ENCODE data around the gene FBXW8.

GRCh38 chr12:116870306-116870705 lies 40.4 kb upstream of the FBXW8 start:
- TF ChIP-seq CTCF (IDR thresholded peaks at IDR 0.05): no peak
- no peak for TF ChIP-seq POLR2A (IDR thresholded peaks at IDR 0.05)

Measured in thyroid gland (tissue), 4 donors.